NCI-H345 (cell line): ENCODE measurements around the gene BOLA1.
"Not testable (repeated sequence)": the region's sequence is repeated elsewhere in the genome, so short reads cannot be mapped to it uniquely, and the experiment has no call there.

Experiments
- DNase-seq: peaks from one replicate; lab custom pipeline; 2025; lab: John Stamatoyannopoulos, UW

The BOLA1 gene

DNA sequence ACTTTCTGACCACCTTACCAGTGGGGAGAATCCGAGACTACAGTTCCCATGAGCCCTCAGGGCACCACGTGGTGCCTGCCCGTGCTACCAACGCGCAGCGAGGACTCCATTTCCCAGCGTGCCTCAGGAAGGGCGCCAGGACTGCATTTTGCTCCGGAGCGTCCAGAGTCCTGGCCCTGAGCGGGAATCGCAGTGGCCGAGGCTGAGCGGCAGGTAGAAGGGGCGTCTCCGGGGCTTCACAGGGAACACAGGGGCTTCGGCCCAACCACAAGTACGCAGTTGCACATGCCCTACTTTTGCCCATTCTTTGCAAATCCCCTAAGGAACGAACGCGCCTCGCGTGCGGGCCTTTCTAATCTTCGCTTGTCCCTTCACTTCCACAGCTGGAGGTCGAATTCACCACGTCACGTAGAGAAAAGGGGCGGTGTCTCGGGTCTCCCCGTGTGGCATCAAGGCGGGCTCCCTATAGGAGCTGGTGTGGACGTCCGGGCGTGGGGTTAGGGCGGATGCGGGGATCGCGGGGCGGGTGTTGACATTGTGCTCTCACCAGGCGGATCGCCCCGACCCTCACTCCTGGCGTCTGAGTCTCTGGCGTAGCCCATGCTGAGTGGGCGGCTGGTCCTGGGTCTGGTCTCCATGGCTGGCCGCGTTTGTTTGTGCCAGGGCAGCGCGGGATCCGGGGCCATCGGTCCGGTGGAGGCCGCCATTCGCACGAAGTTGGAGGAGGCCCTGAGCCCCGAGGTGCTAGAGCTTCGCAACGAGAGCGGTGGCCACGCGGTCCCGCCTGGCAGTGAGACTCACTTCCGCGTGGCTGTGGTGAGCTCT, at the start of gene BOLA1:
Gene BOLA1 (plus strand): TSS at position 109 of the 825 bp plus-strand sequence. CDS start 492 bp downstream, at position 601.
- peak; percentile 99 for DNase-seq

DNA sequence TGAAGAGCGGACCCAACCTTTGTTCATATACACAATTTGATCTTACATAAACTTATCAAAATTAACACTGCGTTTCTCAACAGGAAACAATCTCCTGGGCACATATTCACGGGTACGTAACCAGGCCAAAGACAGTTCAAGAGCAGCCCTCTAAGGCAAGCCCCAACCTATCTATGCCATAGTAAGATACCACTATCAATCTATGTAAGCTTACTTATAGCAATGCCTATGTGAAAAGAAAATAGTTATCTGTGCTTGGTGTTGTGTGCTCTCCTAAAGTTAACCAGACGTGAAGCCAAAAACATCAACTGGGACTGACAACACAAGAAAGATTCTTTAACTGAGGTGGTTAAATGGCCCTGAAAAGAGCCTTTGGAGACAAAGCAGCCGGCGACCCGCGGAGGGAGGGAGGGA, 49.4 kb upstream of the BOLA1 start:
- DNase-seq: no peak

DNA sequence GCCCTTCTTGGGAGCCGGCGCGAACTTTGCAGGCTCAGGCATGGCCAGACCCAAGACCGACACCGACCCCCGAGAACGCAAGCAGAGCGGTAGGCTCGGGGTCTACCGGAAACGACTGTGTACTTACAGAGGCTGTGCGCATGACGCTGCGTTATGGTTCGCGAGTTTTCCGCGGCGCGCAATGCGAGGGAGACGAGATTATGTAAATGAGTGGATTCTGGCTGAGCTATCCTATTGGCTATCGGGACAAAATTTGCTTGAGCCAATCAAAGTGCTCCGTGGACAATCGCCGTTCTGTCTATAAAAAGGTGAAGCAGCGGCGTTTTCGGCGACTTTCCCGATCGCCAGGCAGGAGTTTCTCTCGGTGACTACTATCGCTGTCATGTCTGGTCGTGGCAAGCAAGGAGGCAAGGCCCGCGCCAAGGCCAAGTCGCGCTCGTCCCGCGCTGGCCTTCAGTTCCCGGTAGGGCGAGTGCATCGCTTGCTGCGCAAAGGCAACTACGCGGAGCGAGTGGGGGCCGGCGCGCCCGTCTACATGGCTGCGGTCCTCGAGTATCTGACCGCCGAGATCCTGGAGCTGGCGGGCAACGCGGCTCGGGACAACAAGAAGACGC, 48.5 kb upstream of the BOLA1 start:
- DNase-seq: not testable (repeated sequence)

DNA sequence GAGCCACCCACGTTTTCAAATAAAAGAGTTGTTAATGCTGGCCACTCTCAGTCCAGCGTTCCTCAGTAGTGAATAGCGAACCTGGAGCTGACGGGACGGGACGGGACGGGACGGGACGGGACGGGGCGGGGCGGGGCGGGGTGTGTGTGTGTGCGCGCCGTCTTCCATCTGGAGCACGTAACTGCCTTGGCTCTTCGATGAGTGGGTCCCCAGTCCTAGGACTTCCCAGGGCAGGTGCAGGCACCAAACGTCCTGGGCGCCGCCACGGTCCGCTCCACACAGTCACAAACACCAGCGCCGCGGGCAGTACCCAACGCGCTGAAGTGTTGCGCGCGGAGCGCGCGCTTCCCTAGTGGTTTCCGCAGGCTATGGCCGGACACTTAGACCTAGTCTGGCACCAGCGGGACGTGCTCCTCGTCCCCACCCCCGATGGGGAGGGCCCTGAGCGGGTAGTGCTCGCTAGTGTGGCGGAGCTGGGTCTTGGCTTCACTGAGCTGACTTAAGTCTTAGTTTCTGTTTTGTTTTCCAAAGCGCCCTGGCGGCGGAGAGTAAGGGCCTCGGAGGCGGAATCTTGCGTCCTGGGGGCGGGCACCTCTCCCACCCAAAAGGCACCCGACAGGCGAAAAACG, 47.7 kb upstream of the BOLA1 start:
- not testable (repeated sequence) for DNase-seq

DNA sequence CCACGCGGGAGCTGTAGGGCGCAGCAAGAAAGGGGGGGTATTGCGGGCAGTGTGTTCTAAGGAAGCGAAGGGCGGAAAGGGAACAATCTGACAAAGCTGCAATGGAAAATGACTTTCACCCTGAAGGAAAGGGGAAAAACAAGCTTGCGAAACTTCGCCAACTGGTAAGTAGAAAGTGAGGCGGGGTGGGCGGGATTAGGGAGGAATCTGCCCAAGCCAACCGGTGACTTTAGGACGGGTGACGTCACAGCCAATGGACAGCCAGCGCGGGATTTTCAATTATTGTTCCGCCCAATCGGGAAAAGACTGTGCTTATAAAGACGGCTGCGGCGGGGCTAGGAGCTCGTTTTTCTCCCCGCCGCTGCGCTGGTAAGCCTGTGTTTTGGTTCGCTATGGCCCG, 47.1 kb upstream of the BOLA1 start:
- DNase-seq: not testable (repeated sequence)

DNA sequence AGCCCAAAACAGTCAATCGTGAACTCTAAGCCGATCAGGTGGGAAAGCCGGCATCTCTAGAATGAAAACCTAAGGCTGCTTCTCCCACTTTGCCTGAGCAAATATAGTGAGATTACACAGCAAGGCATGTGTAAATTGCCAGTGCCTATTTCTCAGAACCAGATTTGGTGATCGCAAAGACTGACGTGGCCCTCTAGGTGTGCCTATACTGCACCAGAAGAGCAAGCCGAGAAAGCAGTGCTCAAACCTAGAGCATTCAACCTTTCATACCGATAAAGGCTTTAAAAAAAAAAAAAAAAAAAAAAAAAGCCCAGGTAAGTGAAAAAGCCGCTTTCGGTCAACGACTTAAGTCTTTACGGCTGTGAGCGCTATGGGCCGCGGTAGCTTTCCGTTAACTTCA, 39.1 kb upstream of the BOLA1 start:
- not testable (repeated sequence) for DNase-seq

- not testable (repeated sequence) for DNase-seq
Observed at GRCh38 chr1:149860684-149861496, 38.5 kb upstream of the BOLA1 start.

GRCh38 chr1:149861497-149862054, 37.8 kb upstream of the BOLA1 start:
- DNase-seq: not testable (repeated sequence)

DNA sequence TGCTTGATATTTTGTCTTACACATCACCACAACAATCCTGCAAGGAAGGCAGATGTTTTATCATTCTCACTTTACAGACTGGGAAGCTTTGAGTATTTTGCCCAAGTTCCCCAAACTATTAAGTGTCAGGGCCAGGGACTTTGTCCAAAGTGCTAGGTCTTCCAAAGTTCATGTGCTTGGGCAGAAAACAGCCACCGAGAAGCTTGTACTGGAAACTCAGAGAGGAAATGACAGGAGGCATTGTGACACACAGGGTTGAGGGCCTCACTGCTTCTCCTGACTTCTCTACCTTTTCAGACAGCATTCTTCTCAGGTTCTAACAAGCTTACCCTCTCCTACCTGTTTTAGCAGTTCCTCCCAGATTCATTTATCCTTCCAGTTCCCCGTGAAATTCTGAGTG, 32.5 kb upstream of the BOLA1 start:
- not testable (repeated sequence) for DNase-seq

DNA sequence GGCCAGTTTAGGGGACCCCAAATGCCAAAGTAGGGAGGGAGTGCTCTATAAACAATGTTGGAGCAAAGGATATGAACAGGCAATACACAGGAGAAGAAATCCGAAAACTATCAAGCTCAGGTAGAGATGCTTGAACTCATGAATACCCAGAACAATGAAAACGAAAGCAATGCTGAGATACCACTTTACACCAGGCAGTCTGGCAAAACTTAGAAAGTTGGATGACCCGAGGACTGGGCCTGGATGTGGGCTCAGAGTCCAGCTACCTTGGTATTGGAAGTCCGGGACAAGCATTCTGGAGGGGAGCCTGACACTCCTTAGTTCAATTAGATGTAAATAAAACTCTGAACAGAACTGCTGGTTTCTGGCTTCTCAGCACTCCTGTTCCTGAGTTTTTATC, 26.3 kb upstream of the BOLA1 start:
- DNase-seq: not testable (repeated sequence)

DNA sequence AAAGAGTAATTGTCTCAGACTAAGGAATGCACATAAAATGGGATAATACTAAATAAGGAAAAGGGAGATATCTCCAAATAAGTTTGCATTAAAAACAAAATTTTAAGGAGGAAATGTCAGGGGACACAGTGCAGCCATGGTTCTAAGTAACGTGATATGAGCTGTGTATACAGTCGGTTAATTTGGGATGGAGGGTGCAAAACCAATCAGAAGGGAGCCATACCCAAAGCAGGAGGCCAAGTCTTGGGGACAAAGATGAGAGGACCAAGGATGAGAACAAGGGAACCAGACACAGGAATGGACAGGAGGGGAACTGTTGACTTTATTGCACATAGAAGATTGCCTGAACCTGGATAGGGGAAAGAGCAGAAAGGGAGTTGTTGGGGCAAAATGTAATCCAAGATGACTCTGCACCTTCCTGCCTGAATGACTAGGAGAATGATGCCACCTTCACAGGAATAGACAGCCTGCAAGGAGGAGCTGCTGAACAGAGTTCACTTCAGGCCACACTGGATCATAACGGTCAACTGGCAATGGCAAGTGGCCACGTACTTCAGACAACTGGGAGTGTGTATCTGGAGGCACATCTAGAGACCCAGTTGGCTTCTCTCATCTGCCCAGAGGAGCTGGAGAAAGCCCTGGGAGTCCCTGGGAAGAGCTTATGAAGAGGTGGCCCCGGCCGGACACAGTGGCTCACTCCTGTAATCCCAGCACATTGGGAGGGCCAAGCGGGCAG, 22.0 kb upstream of the BOLA1 start:
- DNase-seq: no peak

- DNase-seq: no peak
Observed at GRCh38 chr1:149879556-149879955, 19.8 kb upstream of the BOLA1 start.

- DNase-seq: no peak
Observed at GRCh38 chr1:149881876-149882275, 17.5 kb upstream of the BOLA1 start.

GRCh38 chr1:149883598-149884247, 15.6 kb upstream of the BOLA1 start:
- no peak for DNase-seq

- DNase-seq: peak; percentile 77
Observed at GRCh38 chr1:149884433-149885338, 14.7 kb upstream of the BOLA1 start.

DNA sequence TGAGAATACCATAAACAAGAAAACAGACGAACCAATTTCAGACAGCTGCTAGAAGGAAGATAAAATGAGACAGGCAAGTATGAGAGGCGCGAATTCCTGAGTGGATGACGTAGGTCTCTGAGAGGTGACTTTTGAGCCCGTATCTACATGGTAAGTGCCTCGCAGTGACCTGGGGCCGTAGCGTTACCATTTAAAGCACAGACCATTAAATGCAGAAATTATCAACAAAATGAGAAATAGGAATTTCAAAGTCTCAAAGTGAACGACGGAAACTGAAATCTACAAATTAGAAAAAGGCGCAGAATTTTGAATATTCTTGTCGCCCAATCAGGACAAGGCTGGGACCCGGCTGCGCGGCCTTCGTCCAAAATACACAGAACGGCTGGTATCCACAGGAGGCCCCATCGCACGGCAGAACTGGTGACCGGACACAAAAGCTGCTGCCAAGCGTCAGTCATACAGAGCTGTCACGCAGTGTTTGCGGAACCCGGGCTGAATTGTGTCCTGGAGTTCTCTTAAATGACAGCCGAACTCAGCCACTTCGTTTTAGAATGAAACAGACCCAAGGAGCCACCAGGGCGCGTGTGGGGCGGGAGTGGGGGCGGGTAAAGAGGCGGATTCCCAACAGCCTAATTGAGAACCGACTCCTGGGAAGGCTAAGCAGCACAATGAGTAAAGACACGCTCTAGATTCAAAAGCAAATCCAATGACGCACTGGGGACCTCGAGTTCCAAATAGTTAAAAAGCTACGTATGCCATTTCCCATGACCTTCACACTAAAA, 13.8 kb upstream of the BOLA1 start:
- DNase-seq: peak; percentile 99

GRCh38 chr1:149886121-149886395, 13.3 kb upstream of the BOLA1 start:
- DNase-seq: not testable (repeated sequence)

- peak; percentile 100 for DNase-seq
Observed at GRCh38 chr1:149886396-149887195, 12.8 kb upstream of the BOLA1 start.
